A673 (cell line): ENCODE data around the gene DNAJC6. TPM values are rescaled to one million over a fixed set of nuclear protein-coding genes. Genes with fewer than 3 reads are reported as not detected.

Experiments used
- BruUV-seq: library from RNA; stranded (reverse); fragments of 400-500 nt; replicated peaks from 2 replicates; lab custom pipeline; 2021; lab: Mats Ljungman, UMichigan
- CTCF ChIA-PET: fragments of 300-600 bp; sonication (Branson Sonifier 250); formaldehyde crosslinking; loops from one replicate; lab custom pipeline; 2022; ENCODE audit warnings: antibody characterized with exemption; lab: Charles Lee
- POLR2A ChIA-PET: fragments of 300-600 bp; sonication (Branson Sonifier 250); formaldehyde crosslinking; loops from one replicate; lab custom pipeline; 2022; ENCODE audit warnings: antibody characterized with exemption; ENCODE audit not compliant: low non-redundant PET; lab: Charles Lee
- DNase-seq: peaks from one replicate; pipeline ENCODE4 v3.0.0-alpha.2; 2015; ENCODE audit warnings: low spot score
- H3K27ac ChIP-seq: fragments of 200-600 bp; sonication (generic); 2 replicates; pipeline ENCODE4 v1.5.1; 2016; ENCODE audit warnings: mixed run types, low read depth, mild to moderate bottlenecking, mixed read lengths, antibody characterized with exemption, low read length; ENCODE audit not compliant: poor library complexity, severe bottlenecking
- H3K27me3 ChIP-seq: fragments of 200-600 bp; sonication (generic); replicated peaks from 2 replicates; pipeline ENCODE4 v1.6.1; 2017; ENCODE audit warnings: mixed run types, low read depth, mild to moderate bottlenecking, mixed read lengths, antibody characterized with exemption, low read length; ENCODE audit not compliant: insufficient read depth, poor library complexity
- H3K36me3 ChIP-seq: fragments of 200-600 bp; sonication (generic); 2 replicates; pipeline ENCODE4 v1.6.1; 2016; ENCODE audit warnings: mixed run types, mild to moderate bottlenecking, mixed read lengths, antibody characterized with exemption, low read length; ENCODE audit not compliant: insufficient read depth, poor library complexity, severe bottlenecking
- H3K4me1 ChIP-seq: fragments of 200-600 bp; sonication (generic); 2 replicates; pipeline ENCODE4 v1.6.1; 2017; ENCODE audit warnings: mixed run types, mild to moderate bottlenecking, mixed read lengths, antibody characterized with exemption, low read length; ENCODE audit not compliant: insufficient read depth, poor library complexity, severe bottlenecking
- H3K4me3 ChIP-seq: fragments of 200-600 bp; sonication (generic); 2 replicates; pipeline ENCODE4 v1.5.1; 2016; ENCODE audit warnings: low read depth, mixed run types, mild to moderate bottlenecking, mixed read lengths, low read length; ENCODE audit not compliant: poor library complexity, severe bottlenecking
- H3K9me3 ChIP-seq: fragments of 200-600 bp; sonication (generic); 2 replicates; pipeline ENCODE4 v1.6.1; 2016; ENCODE audit warnings: mixed run types, low read depth, mild to moderate bottlenecking, mixed read lengths, antibody characterized with exemption, low read length; ENCODE audit not compliant: poor library complexity, severe bottlenecking
- CTCF ChIP-seq: fragments of 300-800, 200-600 bp; sonication (generic); conservative IDR thresholded peaks from 2 replicates; pipeline ENCODE4 v1.5.1; 2017; ENCODE audit warnings: low read depth, mild to moderate bottlenecking, antibody characterized with exemption, low read length, moderate library complexity, mixed read lengths
- EZH2 ChIP-seq: fragments of 200-600 bp; sonication (generic); IDR thresholded peaks from 2 replicates; pipeline ENCODE4 v1.6.1; 2017; ENCODE audit warnings: borderline replicate concordance, low read depth, mild to moderate bottlenecking, mixed read lengths, antibody characterized with exemption, low read length; ENCODE audit not compliant: poor library complexity, severe bottlenecking
- intact Hi-C: fragments of 100-400 bp; cut with micrococcal nuclease; formaldehyde crosslinking; loops from one replicate; pipeline ENCODE4 v1.10.0; 2022; ENCODE audit not compliant: unreplicated experiment
- total RNA-seq: library from RNA; stranded (reverse); gene quantifications from 2 replicates; pipeline ENCODE4 v1.2.3, GENCODE V29; 2021

The DNAJC6 gene
- total RNA-seq, 1 experiment from 2014 or later: 1.1 TPM

- BruUV-seq: no TSS peak
- no peaks in the 10 kb centered on the region for H3K4me1 ChIP-seq
- intact Hi-C loops: no loop called here
- POLR2A ChIA-PET: no interaction called here
- no peaks in the 10 kb centered on the region for H3K27me3 ChIP-seq
- no peak overlapping the region for H3K27ac ChIP-seq
- no peaks in the 10 kb centered on the region for H3K36me3 ChIP-seq
- CTCF ChIA-PET: no interaction called here
- DNase-seq: no peak
- TF ChIP-seq EZH2 (no peak), CTCF (no peak)
- H3K9me3 ChIP-seq: no peaks in the 10 kb centered on the region
- no peak overlapping the region for H3K4me3 ChIP-seq
Measured at GRCh38 chr1:65409816-65410326, 100.5 kb downstream of the DNAJC6 start.

- ChIA-PET POLR2A (no interaction called here), CTCF (no interaction called here)
- peaks cover 5% of the 10 kb centered on the region for H3K27me3 ChIP-seq
- H3K9me3 ChIP-seq: no peaks in the 10 kb centered on the region
- H3K4me3 ChIP-seq: no peak overlapping the region
- no peak for TF ChIP-seq CTCF
- TF ChIP-seq EZH2: no peak
- no peaks in the 10 kb centered on the region for H3K36me3 ChIP-seq
- H3K4me1 ChIP-seq: no peaks in the 10 kb centered on the region
- DNase-seq: no peak
- H3K27ac ChIP-seq: no peak overlapping the region
- BruUV-seq: no TSS peak
- intact Hi-C loops: no loop called here
Measured at GRCh38 chr1:65412256-65412983, 103.1 kb downstream of the DNAJC6 start.

GRCh38 chr1:65412984-65413375, 103.6 kb downstream of the DNAJC6 start:
- POLR2A ChIA-PET: no interaction called here

More at GRCh38 chr1:65412984-65413375, 103.6 kb downstream of the DNAJC6 start:
- no peaks in the 10 kb centered on the region for H3K36me3 ChIP-seq
- H3K27ac ChIP-seq: no peak overlapping the region
- no TSS peak for BruUV-seq
- no peaks in the 10 kb centered on the region for H3K4me1 ChIP-seq
- H3K9me3 ChIP-seq: no peaks in the 10 kb centered on the region
- DNase-seq: no peak
- intact Hi-C loops: no loop called here
- CTCF ChIA-PET: no interaction called here
- H3K4me3 ChIP-seq: no peak overlapping the region
- TF ChIP-seq EZH2 (no peak), CTCF (no peak)
- peaks cover 5% of the 10 kb centered on the region for H3K27me3 ChIP-seq
